HG03139 (cell line): ENCODE measurements around the gene PLCL1.

Experiments
- ATAC-seq: cut with Tn5 transposase; IDR thresholded peaks from one replicate; pipeline ENCODE4 v1.9.1; 2021; ENCODE audit not compliant: unreplicated experiment

The PLCL1 gene

DNA sequence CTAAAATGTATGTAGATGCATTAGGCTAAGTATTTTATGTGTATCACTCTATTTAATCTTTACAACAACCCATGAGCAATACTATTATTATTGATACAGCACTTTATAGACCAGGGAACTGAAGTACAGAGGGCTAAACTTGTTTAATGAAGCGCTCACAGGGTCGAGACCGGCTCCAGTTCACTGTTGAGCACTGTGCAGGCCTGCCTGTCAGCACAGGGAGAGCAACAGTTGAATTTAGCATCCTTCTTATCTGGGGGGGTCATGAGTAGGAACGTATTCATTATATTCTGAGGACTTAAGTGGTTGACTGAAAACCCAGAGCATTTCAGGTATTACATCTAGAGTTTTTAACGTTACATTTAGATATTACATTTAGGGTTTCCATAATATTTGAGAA is 120.1 kb downstream of the PLCL1 start:
- no peak for ATAC-seq

DNA sequence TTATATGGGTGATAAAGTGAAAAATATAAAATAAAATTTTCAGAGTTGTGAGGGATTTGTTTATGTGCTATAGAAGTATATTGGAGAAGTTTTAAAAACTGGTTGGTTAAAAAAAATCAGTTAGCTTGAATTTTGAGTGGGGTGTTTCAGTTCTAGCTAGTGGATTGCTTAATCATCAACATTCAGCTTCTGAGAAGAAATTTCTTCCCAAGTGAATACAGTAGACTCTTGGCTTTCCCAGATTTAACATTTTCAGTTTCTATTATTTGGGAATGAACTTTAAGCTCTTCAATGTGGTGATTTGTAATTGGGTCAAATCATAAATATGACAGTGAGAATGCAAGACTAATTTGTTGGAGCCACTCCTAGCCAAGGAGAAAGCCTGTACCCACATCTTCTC is 120.8 kb downstream of the PLCL1 start:
- ATAC-seq: no peak

DNA sequence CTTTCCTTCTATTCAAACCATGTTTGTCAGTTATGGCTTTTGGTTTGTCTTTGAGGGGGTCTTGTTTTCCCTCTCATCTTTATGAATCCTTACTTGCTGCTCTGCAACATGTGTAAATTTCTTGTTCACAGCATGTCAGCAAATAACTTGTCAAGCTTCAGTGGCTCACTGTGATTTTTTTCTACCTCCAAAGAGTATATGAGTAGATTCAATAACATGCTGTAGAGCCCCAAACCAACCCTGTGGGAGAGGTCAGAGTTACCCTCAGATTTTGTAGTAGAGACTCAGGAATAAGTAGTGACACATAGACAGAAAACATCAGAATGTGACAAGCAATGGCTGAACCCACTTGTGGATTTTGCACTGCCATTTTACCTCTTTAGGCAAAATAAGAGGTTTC is 121.6 kb downstream of the PLCL1 start:
- no peak for ATAC-seq

DNA sequence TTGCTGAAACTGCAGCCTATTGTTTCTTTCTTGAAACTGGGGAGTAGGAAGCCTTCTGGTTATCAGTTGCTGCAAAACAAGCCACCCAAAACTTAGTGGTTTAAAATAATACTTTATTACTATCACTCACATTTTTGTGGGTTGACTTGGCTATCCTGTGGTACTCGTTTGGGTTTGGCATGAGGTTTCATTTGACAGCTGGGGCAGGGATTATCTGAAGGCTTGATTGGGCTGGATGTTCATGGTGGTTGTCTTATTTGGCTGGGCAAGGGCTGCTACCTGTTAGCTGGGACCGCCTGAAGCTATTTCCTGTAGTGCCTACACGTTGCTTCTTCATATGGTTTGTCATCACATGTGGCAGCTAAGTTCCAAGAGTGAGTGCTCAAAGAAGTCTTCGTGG is 122.3 kb downstream of the PLCL1 start:
- no peak for ATAC-seq

DNA sequence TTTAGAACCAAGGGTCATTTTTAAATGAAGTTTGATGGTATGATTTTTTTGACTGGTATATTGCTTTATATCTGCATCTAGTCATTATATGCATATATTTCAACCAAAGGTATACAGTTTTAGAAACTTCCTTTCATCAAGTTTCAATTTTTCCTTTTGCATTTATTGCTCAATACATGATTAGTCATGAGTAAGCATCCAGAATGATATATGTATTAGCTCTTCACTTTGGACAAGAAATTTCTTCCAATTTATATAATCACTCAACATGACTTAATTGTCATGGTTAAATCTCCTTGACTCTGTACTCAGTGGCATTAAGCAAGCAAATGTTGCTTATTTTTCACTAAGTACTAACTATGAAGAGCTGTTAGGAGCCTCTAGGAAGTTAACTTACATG is 123.6 kb downstream of the PLCL1 start:
- no peak for ATAC-seq

DNA sequence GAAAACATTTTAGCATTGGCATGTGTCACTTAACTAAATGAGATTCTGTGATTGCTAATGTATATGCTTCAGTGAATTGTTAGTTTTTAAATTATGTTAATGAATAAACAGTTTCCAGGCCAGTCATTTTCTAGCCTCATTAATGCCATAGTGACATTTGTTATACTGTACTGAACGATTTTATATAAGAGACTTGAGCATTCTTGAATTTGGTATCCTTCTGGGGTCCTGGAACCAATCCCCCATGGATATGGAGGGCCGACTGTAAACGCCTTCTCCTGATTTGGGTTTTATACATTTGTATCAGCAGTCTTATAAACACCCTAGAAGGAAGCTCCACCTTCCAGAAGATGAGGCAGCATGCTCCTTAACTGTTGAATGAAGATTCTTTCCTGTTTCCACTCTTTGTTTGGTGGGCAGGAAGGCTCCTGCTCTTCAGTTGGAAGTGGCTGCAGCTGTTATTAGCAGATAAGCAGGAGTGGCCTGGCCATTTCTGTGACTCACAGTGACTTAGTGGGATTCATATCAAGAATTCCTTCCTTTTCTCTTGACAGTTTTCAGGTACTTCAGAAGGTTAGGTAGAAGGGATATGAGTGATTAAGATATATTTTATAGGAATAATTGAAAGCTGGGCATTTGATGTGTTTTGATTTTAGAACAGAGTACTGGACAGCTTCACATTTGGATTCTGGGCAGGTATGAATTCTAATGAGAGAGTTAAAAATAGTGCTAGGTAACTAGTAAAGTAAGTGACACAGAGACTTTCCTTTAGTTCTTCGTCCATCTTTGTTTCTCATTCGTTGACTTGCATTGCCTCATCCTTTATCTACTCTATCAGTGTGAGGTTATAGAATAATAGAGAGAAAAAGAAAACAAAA is 124.9 kb downstream of the PLCL1 start:
- ATAC-seq: no peak

- ATAC-seq: no peak
These were observed 125.5 kb downstream of the PLCL1 start for GRCh38 chr2:197929886-197930227.

DNA sequence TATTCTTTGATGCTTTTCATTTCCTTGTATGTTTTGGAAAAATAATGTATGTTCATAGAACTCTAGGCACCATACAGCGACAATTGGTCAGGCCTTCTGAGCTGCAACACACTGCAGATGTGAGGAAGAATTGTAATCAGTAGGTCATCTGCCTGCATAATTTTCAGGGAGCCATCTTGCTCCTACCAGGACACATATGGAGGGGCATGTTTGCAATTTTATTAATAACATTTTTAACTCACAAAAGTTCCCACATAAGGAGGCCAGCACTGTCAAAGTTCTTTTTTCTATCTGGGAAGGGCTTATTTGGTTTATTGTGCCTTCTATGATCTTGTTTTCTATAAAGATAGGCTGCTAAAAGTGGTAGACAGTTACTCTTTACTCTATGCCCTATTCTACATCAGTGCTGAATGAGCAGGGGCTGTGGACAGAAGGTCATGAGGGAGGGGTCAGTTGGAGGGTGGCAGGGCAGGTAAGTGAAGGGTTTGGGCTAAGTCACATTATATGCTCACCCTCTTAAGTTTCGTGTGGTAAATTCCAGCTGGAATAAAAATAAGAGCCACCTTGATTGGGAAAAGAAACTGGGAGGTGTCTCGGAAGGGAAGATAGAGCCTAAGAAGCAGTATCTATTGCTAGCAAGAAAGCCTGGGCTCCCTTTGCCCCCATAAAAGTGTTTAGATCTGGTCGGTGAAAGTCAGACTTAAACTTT is 126.3 kb downstream of the PLCL1 start:
- no peak for ATAC-seq

- no peak for ATAC-seq
These were observed 127.4 kb downstream of the PLCL1 start for GRCh38 chr2:197931661-197932312.

DNA sequence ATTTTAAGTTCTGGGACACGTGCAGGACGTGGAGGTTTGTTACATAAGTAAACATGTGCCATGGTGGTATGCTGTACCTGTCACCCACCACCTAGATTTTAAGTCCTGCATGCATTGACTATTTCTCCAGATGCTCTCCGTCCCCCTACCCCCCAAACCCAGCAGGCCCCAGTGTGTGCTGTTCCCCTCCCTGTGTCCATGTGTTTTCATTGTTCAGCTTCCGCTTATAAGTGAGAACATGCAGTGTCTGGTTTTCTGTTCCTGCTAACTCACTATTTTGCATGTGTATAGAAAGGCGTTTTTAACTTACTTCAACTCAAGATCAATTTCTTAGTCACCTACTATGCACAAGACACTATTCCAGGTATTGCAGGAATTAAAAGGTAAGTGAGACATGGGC is 128.0 kb downstream of the PLCL1 start:
- ATAC-seq: no peak

GRCh38 chr2:197934261-197934933 is 130.0 kb downstream of the PLCL1 start:
- no peak for ATAC-seq

GRCh38 chr2:197934934-197935289 is 130.5 kb downstream of the PLCL1 start:
- ATAC-seq: no peak

DNA sequence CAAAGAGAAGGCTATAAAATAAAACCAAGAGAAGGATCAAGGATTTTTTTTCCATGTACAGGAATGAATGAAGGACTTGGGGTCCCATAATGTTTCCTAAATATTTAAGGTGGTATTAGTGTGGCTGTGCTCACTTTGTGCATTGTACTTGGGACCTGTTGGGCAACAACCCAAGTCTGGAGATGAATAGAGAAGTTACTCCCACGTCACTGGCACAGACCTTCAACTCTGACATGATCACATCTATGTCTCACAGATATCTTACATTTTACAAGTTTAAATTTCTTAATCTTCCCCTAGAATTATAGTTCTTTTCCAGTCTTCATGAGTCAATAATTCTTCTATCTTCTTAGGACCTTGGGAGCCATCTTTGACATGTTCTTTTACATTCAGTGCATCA is 133.4 kb downstream of the PLCL1 start:
- ATAC-seq: no peak

DNA sequence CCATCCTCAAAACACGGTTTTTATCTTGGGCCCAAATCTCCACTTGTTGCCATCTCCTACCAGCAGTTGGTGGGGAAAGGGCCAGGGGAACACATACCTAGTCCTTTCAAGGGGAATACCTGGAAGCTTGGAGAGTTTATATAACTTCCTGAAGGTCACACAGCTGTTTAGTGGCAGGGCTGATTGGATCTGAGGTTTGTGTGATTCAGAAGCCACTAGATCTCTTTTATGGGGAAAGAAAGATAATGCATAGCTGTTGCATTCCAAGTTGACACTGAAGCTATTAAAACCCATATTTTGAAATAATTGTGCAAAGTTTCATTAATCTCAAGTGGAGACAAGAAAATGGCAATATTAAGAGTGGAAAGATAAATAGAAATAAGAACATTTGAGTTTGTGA is 134.2 kb downstream of the PLCL1 start:
- ATAC-seq: no peak

DNA sequence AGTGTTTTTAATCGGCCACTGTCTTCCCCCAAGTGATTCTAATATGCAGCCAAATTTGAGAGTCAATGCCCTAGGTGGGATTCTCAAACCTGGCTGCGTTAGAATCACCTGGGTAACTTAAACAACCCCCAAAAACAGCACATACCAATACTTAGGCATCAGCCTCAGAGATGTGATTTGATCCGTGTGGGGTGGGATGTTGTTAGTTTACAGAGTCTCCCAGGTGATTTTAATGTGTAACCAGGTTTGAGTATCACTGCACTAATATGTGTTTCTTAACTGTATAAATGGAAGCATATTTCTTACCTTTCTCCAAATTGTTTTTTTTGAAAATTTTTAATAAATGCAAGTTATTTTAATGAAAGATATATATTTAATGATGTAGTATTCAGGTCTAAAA is 135.4 kb downstream of the PLCL1 start:
- no peak for ATAC-seq

DNA sequence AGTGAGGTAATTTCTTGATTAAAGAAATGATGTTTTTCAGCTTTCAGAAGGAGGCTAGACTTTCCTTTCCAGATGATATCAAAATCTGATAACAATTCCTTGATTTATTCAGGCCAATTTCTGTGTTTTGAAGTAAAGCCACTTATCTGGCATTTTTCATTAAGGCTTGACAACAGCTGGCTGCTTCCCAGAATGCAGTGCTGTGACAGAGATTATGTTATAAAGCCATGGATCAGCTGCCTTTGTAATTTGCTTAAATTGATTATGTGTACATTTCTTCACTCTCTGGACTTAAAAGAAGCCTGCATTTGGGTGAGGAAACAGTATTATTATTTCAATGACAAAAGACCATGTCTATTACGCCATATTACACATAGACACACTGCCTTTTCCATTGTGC is 136.0 kb downstream of the PLCL1 start:
- ATAC-seq: no peak

DNA sequence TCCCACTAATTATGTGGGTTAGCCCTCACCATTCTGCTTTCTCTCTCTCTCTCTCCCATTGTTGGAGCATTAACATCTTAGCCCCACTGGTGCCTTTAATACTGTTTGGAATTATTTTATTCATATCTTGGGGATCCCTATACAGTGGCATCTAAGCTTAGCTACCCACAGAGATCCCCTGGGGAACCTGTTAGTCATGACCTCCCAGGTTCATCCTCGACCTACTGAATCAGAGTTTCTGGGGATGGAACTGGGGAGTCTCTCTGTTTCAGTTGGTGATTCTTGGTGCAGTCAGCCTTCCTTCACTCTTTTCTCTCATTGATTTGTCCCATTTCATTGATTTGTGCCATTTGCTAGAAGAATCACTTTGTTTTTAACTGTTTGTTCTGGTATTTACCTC is 137.3 kb downstream of the PLCL1 start:
- no peak for ATAC-seq

GRCh38 chr2:197943731-197944130 is 139.3 kb downstream of the PLCL1 start:
- no peak for ATAC-seq

DNA sequence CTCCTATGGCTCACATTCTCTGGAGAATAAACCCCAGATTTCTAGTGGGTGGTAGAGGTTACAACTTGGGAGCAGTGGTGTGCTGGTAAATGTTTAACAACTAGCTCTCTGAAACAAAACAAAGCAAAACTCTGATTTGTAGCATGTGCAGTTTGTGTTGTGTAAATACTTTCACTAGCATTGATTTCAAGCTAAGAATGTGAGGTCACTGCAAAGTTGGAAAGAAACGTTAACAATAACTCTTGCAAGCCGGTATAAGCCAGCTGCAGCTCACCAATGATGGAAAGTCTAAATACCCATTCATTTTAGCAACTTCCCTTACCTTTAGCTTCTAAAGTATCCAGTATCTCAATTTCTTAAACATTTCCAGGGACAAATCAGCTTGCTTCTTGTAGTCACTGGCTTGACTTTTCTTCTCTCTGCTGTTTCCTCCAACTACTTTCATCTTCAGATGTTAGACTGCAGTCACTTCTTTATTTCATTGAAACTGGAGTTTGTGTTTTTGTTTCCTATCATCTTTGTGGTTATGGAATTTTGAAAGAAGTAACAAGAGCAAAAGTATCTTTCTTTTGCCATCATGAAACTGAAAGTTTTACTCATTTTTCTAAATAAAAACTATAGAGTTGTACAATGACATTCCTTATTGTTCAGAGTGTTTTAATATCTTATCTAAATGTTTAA is 140.2 kb downstream of the PLCL1 start:
- ATAC-seq: no peak

- ATAC-seq: no peak
These were observed 142.2 kb downstream of the PLCL1 start for GRCh38 chr2:197946562-197946961.

DNA sequence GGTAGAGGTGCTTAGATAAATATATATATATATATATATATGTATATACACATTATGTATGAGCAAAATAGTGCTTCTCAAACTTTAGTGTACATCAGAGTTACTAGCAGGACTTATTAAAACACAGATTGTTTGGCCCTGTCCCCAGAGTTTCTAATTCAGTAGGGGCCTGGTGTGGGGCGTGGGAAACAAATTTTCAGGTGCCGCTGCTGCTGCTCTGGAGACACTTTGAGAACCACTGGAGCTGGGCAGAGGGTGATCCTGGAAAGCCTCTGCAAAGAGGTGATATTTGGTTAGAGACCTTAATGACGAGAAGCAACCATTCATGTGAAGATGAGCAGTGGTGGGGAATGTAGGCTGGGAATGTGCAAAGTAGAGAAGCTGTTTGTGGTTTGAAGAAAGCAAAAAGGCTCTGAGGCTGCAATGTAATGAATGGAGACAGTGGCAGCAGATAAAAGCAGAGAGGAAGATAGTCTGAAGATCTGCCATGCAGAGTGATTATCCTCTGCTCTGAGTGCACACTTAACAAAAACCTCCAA is 142.9 kb downstream of the PLCL1 start:
- no peak for ATAC-seq
